Measurements from ENCODE around the gene ADCY7.

Gene ADCY7

DNA sequence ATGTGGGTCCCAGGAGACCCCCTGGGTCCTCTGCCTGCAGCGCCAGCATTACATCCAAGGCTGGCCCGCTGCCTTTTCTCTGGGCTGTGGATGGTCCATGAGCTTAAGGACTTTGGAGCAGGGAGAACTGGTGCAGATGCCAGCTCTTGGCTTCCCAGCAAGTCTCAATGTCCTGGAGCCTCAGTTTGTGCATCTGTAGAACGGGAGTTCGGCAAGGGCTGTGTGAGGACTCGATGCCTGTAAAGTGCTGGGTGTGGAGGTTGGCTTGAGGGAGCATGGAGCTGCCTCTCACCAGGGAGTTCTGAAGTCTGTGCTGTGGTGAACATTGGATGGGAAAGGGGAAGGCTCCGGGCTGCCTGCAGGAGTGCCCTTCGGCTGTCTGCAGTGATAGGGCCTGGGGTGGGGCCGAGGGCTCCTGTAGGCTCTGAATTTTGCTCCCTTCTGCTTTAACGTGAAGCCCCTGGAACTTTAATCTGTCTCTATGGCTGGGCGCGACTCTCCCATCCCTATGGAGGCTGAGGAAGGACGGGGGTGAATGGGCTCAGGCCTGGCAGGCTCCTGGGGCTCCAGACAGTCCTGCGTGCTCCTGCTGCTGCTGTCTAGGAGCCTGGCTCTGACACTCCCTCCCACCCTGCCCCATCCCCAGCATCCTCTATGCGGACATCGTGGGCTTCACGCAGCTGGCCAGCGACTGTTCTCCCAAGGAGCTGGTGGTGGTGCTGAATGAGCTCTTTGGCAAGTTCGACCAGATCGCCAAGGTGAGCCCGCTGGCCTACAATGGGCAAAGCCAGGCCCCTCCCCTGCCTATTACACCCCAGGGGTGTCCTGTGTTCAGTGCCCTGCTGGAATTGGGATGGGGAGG, 27.9 kb downstream of the ADCY7 start:
- DNase-seq (ENCODE audit: low read depth, low spot score), result no peak
- H3K27ac ChIP-seq, result no peak overlapping the region

DNA sequence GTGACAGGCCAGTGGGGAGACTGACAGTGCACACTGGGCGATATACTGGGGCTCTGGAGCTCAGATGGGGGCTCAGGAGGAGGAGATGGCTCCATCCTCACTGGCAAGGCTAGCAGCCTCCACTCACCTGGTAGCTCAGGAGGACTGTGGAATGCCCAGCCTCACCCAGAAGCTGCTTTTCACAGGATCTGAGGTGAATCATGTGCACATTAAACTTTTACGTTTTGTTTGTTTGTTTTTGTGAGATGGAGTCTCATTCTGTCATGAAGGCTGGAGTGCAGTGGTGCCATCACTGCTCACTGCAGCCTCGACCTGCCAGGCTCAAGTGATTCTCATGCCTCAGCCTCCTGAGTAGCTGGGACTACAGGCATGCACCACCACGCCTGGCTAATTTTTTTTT, 28.6 kb downstream of the ADCY7 start:
- DNase-seq (ENCODE audit: low read depth, low spot score), result no peak

DNA sequence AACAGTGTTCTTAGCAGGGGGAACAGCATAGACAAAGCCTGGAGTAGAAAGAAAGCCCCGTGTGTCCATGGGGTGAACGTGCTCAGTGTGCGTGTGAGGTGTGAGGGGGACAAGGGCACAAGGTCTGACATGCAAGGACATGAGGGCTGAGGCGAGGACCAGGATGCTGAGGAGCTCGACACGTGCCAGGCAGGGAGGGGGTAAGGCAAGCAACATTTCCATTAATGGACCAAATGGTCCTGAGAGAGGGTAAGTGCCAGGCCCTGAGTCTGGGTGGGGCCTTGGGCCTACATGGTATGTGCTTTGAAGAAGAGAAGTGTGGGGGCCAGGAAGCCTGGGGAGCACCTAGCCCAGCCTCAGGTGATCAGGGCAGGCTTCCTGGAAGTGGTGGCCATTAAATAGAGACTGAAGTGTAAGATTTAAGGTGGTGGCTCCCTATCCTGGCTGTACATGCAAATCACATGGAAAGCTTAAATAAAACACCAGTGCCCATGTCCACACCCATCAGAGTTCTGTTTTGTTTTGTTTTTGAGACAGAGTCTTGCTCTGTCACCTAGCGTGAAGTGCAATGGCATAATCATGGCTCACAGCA, 29.3 kb downstream of the ADCY7 start:
- no peak for DNase-seq (ENCODE audit: low read depth, low spot score)
- no peak overlapping the region for H3K27ac ChIP-seq

More for the DNA sequence above, 28.6 kb downstream of the ADCY7 start:
- no peak overlapping the region for H3K27ac ChIP-seq

DNA sequence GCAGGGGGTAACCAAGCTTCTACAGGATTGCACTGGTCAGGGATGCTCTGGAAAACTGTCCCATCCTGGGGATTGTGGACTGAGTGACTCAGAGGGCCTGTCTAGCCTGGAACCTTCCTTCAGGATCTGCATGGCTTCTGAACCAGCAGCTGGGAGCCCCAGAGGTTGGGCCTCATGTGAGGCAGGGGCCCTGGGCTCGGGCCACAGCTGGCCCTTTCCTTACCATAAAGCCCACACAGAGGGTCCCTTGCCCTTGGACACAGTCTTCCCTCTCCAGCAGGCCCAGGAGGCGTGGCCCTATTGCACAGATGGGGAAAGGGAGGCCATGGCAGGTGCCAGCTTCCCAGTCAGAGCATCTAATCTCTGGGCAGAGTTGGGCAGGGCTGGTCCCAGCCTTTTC, 30.5 kb downstream of the ADCY7 start:
- H3K27ac ChIP-seq, result no peak overlapping the region
- DNase-seq (ENCODE audit: low read depth, low spot score), result no peak

DNA sequence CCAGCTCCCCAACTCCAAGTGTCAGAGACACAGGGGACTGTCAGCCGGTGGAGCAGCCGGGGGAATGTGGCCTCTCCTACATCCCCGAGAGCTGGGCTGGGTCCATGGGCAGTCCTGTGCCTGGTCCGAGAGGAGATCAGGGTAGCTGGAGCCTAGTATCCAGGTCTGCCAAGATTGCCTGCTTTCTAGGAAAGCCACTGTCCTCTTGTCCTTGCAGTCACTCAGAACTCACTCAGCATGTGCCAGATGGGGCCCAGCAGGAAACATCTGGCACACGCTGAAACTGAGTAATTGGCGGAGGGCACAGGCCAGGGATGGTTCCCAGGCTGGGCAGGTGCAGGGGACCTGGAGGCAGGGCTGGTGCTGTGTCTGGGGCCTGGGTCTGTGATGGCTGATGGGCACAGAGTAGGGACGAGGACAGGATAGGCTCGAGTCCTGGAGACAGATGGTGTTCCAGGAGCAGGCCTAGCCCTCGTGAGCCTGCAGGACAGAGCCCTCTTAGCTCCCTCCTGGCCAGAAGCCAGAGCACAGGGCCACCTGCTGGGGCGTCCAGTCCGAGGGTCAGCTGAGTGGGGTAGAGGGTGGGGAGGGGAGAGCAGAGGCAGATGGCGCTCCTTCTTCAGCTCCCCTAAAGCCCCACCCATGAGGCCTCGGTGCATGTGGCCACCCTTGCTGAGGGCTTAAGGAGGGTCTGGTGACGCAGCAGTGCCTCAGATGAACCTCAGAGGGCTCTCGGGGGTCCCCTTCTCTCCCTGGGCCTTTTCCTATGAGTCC, 31.1 kb downstream of the ADCY7 start:
- DNase-seq (ENCODE audit: low read depth, low spot score), result no peak
- no peak overlapping the region for H3K27ac ChIP-seq

DNA sequence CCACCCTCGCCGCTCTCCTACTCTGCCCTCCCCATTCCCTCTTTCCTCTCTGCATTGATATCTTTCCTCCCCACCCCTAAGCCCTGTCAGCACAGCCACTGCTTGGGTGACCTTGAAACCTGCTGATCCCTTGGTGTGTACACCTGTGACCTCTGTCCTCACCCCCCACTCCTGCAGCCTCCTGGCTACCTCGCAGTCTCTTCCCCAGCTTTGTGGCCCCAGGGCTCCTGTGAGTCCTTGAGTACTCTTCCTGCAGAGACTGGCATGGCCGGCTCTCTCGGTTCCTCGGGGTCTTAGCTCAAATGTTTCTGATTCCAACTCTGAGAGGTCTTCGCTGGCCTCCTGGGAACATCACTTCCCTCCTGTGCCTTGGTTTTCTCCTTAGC, 31.7 kb downstream of the ADCY7 start:
- no peak overlapping the region for H3K27ac ChIP-seq
- no peak for DNase-seq (ENCODE audit: low read depth, low spot score)

DNA sequence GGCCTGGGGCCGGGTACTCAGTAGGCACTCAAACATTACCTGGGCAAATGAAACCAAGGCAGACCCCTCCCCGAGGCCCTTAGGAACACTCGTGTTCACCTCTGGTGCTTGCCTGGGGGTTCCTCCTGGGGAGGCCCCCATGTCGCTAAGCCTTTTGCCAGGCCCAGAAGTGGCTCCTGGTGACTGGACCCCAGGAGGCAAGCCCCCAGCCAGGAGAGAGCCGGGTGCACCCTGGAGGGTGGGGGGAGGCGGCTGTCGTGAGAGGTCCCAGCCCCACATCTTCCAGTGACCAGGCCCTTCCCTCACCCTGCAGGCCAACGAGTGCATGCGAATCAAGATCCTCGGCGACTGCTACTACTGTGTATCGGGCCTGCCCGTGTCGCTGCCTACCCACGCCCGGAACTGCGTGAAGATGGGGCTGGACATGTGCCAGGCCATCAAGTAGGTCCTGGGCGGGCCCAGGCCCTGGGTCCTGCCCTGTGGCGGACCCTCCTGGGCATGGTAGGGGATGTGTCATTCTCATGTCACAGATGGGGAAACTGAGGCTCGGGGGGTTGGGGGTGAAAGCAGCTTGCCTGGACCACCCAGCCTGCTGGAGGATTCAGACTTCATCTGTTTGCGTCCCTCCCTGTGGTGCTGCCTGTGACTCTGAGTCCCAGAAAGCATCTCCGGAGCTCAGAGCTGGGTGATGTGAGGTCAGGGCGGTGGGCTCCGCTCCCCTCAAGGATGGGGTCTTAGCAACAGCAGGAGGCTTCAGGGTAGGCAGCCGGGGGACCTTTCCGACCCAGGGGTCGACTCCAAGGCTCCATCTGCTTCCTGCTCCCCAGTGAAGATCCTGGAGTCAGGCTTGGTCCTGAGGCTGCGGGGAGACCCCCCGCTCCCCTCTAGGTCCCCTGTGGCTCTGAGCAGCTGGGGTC, 32.5 kb downstream of the ADCY7 start:
- H3K27ac ChIP-seq, result no peak overlapping the region
- no peak for DNase-seq (ENCODE audit: low read depth, low spot score)

DNA sequence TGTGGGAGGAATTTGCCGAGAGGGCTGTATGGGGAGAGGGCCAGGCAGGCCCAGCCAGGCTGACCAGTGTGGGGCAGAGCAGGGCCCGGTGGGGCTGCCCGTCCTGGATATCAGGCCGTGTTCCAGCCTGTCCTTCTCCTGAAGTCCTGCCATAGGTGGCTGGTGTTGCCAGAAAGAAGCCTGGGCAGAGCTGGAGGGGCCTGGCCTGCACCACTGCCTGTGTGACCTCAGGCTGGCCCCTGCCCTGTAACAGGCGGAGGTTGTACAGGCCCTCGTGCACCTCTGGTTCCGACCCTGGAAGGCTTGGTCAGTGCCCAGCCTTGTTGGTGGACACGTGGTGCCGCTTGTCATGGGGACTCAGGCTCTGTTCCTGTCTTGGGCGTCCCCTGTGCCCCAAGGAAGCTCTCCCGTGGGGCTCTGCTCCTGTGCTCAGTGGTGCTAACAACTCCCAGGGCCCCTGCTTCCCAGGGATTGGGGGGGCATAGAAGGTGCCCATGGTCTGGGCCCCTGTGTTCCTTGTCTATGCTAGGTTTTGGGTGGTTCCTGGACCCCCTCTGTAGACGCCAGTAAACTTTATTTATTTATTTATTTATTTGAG, 33.3 kb downstream of the ADCY7 start:
- DNase-seq (ENCODE audit: low read depth, low spot score), result no peak

DNA sequence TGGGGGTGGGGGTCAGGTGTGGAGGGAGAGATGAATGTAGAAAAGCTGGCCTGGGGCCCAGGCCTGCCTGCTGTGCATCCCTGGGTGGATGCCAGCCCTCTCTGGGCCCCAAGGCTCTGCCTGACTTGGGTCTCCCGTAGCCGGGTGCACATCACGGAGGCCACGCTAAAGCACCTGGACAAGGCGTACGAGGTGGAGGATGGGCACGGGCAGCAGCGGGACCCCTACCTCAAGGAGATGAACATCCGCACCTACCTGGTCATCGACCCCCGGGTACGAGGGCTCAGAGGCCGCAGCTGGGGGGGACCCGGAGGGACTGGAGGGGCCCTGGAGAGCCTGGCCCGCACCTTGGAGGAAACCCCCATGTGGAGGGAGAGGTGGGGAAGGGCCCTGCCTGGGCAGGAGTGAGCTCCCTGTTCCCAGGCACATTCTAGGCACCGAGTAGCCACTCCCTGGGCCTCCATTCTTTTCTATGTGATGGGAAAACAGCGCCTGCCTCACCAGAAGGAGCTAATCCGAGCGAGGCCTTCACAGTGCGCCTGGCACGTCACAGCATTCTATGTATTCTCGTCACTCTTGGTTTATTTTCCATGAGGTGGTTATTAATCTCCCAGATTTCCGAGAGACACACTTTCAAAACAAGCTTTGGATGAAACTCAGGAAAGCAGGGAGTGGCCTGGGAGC, 34.7 kb downstream of the ADCY7 start:
- H3K27ac ChIP-seq, result no peak overlapping the region
- no peak for DNase-seq (ENCODE audit: low read depth, low spot score)

More for the DNA sequence above, 33.3 kb downstream of the ADCY7 start:
- H3K27ac ChIP-seq, result no peak overlapping the region

DNA sequence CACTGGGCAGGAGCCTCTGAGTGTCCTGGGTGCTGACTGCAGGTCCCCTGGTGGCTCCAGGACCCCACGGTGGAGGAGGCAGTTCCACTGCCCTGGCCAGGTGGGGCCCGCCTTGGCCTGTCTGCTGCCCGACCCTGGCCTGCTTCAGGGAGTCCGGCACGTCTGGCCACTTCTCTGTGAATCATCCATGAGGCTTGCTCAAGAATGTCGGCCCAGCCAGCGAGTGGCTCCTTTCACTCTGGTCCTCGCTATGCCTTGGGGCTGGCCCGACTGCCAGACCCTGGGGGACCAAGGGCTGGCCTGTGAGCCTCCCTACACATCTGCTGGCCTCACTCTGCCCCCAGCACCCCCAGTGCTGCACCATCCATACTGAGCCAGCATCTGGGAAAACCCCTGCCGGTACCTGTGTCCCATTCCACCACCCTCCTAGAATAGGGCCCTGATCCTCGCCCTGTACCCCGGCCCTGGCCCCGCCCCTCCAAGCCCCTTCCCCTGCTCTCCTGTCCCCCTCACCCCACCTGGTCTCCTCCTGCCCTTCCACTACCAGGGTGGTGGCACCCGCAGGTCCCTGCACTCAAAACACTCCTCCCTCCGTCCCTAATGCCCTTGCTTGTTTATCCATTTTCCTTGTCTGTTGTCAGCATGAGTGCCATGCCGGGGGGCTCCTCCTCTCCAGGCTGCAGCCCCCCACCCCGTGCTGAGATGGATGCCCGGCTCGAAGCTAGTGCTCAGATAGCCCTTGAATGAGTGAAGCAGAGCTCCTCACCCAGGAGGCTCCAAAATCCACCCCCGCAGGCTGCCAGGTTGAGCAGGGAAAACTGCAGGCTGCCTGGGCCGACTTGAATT, 35.5 kb downstream of the ADCY7 start:
- no peak overlapping the region for H3K27ac ChIP-seq
- DNase-seq (ENCODE audit: low read depth, low spot score), result no peak

DNA sequence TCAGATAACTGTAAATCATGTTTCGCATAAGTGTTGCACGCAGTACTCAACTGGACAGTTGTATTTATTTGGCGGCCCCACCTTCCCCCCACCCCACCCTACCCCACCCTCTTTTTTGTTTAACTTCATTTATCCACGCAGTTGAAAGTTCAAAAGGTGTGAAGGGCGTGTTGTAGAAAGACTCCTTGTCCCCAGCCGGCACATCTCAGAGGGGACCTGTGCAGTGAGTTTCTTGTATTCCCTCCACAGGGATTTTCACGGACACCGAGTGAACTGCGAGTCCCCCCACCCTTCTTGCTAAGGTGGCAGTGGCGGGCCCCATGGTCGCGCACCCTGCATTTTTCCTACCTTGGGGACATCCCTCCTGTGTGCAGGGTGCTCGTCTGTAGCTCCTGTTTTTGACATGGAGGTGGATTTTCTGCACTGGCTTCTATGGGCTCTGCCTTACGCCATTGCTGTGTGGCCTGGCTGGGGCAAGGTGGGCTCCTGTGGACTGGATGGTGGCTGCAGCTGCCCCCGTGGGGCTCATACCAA, 36.2 kb downstream of the ADCY7 start:
- no peak for DNase-seq (ENCODE audit: low read depth, low spot score)
- H3K27ac ChIP-seq, result no peak overlapping the region

DNA sequence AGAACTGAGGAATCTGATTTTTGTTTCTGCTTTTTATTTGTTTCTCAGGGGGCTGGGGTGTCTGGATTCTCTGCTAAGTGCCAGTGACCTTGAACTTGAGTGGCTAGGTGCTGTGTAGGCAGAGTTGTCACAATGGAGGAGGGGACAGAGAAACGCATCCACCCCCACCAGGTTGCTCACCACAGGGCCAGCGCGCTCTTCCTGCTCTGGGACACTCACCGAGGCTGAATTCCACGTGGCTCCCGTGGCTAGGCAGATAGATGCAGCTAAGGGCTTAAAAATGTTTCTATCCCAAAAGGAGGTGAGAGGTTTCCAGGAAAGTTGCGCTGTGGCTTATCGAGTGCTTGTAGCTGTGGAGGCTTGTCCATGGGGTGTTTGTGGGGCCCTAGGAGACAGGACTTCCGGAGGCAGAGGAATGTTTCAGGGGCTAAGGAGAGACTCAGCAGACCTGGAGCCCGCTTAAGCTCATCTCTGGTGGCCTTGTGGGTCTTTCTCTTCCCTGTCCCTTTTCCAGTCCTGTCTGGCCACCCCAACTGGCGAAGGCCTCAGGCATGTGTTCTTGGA, 36.8 kb downstream of the ADCY7 start:
- DNase-seq (ENCODE audit: low read depth, low spot score), result no peak
- H3K27ac ChIP-seq, result no peak overlapping the region

DNA sequence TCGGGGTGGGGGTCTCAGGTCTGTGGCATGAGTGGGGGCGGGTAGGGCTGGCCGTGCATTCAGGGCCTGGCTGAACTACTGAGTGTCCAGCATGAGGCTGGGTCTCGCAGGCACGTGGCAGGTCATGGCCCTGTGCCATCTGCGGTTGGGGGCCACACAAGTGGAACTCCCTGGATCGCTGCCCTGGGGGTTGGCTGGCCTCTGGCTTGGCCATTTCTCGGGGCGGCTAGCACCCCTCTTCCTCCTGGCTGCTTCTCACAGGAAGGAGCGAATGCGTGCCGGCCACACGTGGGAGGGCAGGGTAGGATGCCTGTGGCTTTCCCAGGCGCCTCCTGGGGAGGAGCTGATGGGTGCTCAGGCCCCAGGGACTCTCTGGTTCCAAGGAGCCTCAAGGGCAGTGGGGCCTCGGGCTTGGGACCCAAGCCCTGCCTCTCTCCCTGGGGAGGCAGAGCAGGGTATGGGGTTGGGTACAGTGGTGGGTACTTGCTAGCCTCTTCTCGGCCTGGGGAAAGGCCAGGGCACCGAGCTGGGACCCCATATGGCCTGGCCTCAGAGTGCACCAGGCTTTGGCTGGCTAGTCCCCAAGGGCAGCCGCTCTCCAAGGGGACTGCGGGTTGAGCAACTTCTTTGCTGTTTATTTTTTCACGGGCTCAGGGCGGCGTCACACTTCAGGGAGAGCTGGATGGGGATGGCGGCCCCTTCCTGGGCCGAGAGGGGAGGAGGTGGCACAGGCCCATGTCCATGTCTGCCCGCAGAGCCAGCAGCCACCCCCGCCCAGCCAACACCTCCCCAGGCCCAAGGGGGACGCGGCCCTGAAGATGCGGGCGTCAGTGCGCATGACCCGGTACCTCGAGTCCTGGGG, 37.5 kb downstream of the ADCY7 start:
- DNase-seq (ENCODE audit: low read depth, low spot score), result no peak
- no peak overlapping the region for H3K27ac ChIP-seq

DNA sequence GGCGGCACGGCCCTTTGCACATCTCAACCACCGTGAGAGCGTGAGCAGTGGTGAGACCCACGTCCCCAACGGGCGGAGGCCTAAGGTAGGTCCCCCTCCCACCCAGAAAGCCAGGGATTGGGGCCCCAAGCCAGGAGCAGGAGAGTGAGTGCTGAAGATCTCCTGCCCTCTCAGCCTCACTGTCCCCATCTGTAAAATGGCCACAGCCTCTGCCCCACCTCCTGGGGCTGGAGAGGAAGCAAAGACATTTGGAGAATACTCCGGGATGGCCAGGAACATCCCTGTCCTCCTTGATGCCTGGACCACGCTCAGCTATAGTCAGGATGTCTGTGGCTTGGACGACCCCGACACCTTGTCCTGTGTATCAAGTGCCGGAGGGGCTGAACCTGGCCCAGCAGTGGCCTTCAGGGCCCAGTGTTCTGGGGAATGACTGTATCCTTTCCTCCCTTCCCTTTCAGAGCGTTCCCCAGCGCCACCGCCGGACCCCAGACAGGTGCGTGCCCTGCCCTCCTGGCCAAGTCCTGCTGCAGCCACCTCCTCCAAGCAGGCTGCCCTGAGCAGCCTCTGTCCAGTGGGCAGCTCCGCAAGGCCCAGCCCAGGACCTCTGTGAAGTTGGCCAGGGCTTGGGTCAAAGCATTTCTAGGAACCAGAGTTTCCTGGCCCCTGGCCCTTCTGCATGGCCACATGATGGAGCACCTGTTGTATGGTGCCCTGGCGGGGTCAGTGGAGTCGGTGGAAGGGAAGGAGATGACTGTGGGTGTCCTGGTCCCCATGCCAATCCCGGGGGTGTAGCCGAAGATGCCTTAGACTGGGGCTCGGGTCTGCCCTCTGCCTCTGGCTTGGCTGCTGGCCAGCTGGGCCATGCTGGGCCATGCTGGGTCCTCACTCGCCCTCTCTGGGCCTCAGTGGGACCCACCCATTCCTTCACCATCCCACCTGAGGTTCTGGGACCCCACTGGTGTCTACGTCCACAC, 38.4 kb downstream of the ADCY7 start:
- no peak for DNase-seq (ENCODE audit: low read depth, low spot score)
- no peak overlapping the region for H3K27ac ChIP-seq

DNA sequence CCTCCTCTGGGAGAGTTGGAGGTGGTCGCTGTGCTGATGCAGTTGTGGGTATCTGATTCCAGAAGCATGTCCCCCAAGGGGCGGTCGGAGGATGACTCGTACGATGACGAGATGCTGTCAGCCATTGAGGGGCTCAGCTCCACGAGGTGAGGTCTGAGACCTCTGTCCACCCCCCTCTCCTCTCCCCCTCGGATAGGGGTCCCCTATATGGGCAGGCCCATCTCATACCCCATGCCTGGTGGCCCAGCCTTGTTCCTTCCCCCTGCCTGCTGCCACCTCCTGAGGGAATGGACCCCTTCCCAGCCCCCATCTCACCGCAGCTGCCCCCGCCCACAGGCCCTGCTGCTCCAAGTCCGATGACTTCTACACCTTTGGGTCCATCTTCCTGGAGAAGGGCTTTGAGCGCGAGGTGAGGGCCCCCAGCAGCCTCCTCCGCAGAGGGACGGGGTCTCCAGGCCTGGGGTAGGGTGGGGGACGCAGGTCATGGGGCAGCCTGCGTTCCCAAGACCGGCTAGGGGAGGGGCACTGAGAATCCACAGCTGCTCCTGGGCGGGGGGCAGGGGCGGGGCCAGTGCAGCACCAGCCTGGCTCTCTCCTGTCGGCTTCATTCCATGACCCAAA, 39.2 kb downstream of the ADCY7 start:
- no peak for DNase-seq (ENCODE audit: low read depth, low spot score)
- no peak overlapping the region for H3K27ac ChIP-seq
